ENCODE results near the gene ADCY10. TPM values are rescaled to one million over a fixed set of nuclear protein-coding genes. Genes with fewer than 3 reads are reported as not detected.
A peak's percentile ranks its signal among the peaks of the same experiment; 100 is the strongest.
"Not testable (repeated sequence)": the region's sequence is repeated elsewhere in the genome, so short reads cannot be mapped to it uniquely, and the experiment has no call there.

The ADCY10 gene
- total RNA-seq, 1 donor from 2014 or later = not detected

- peaks cover 35% of the 10 kb centered on the region for H3K36me3 Mint-ChIP-seq (ENCODE audit: low read depth)
- TF ChIP-seq CTCF (conservative IDR thresholded peaks at IDR 0.05) = no peak
- H3K4me1 Mint-ChIP-seq = peaks cover 10% of the 10 kb centered on the region
- no peak overlapping the region for H3K27ac Mint-ChIP-seq (ENCODE audit: unreplicated experiment)
- peaks cover 19% of the 10 kb centered on the region for H3K9me3 Mint-ChIP-seq
- H3K27me3 Mint-ChIP-seq (ENCODE audit: low read depth) = no peaks in the 10 kb centered on the region
- no peak overlapping the region for H3K4me3 Mint-ChIP-seq
- no peak for DNase-seq (ENCODE audit: low read depth, low spot score)
Measured at GRCh38 chr1:167808690-167809089, 105.2 kb downstream of the ADCY10 start.

- no peak for DNase-seq (ENCODE audit: low read depth, low spot score)
- Mint-ChIP-seq H3K4me1 (peaks cover 13% of the 10 kb centered on the region), H3K27ac (ENCODE audit: unreplicated experiment) (no peak overlapping the region), H3K36me3 (ENCODE audit: low read depth) (peaks cover 37% of the 10 kb centered on the region), H3K27me3 (ENCODE audit: low read depth) (no peaks in the 10 kb centered on the region), H3K4me3 (no peak overlapping the region), H3K9me3 (peaks cover 19% of the 10 kb centered on the region)
- no peak for TF ChIP-seq CTCF (conservative IDR thresholded peaks at IDR 0.05)
Measured at GRCh38 chr1:167808104-167808503, 105.8 kb downstream of the ADCY10 start.

GRCh38 chr1:167806676-167807075, 107.3 kb downstream of the ADCY10 start:
- H3K27ac Mint-ChIP-seq (ENCODE audit: unreplicated experiment); H3K9me3 Mint-ChIP-seq; DNase-seq (ENCODE audit: low read depth, low spot score); H3K4me3 Mint-ChIP-seq; H3K27me3 Mint-ChIP-seq (ENCODE audit: low read depth): not testable (repeated sequence)
- H3K4me1 Mint-ChIP-seq = peaks cover 14% of the 10 kb centered on the region
- peaks cover 44% of the 10 kb centered on the region for H3K36me3 Mint-ChIP-seq (ENCODE audit: low read depth)

GRCh38 chr1:167806235-167806634, 107.7 kb downstream of the ADCY10 start:
- H3K36me3 Mint-ChIP-seq (ENCODE audit: low read depth) = peaks cover 46% of the 10 kb centered on the region
- peaks cover 14% of the 10 kb centered on the region for H3K4me1 Mint-ChIP-seq
- H3K9me3 Mint-ChIP-seq; H3K27ac Mint-ChIP-seq (ENCODE audit: unreplicated experiment); H3K27me3 Mint-ChIP-seq (ENCODE audit: low read depth); DNase-seq (ENCODE audit: low read depth, low spot score); H3K4me3 Mint-ChIP-seq: not testable (repeated sequence)

GRCh38 chr1:167805041-167805556, 108.8 kb downstream of the ADCY10 start:
- Mint-ChIP-seq H3K4me3 (no peak overlapping the region), H3K36me3 (ENCODE audit: low read depth) (peaks cover 50% of the 10 kb centered on the region), H3K9me3 (peaks cover 9% of the 10 kb centered on the region), H3K27ac (ENCODE audit: unreplicated experiment) (no peak overlapping the region), H3K4me1 (peaks cover 14% of the 10 kb centered on the region), H3K27me3 (ENCODE audit: low read depth) (no peaks in the 10 kb centered on the region)
- no peak for TF ChIP-seq CTCF (conservative IDR thresholded peaks at IDR 0.05)
- DNase-seq (ENCODE audit: low read depth, low spot score) = no peak

GRCh38 chr1:167803358-167804207, 110.4 kb downstream of the ADCY10 start:
- peak; percentile 96 for TF ChIP-seq CTCF (conservative IDR thresholded peaks at IDR 0.05)
- Mint-ChIP-seq H3K36me3 (ENCODE audit: low read depth) (peaks cover 42% of the 10 kb centered on the region), H3K4me3 (peak overlapping the region; percentile 73), H3K27ac (ENCODE audit: unreplicated experiment) (no peak overlapping the region), H3K27me3 (ENCODE audit: low read depth) (no peaks in the 10 kb centered on the region), H3K9me3 (peaks cover 6% of the 10 kb centered on the region), H3K4me1 (peaks cover 14% of the 10 kb centered on the region)
- peak; percentile 85 for DNase-seq (ENCODE audit: low read depth, low spot score)

All from neural crest cell (in vitro differentiated cells).